GM18909 (cell line): ENCODE results near the gene ME3.

Source experiments
- ATAC-seq: cut with Tn5 transposase; IDR thresholded peaks from one replicate; pipeline ENCODE4 v1.9.1; 2021; ENCODE audit warnings: mild to moderate bottlenecking; ENCODE audit not compliant: unreplicated experiment, poor library complexity

Gene ME3

DNA sequence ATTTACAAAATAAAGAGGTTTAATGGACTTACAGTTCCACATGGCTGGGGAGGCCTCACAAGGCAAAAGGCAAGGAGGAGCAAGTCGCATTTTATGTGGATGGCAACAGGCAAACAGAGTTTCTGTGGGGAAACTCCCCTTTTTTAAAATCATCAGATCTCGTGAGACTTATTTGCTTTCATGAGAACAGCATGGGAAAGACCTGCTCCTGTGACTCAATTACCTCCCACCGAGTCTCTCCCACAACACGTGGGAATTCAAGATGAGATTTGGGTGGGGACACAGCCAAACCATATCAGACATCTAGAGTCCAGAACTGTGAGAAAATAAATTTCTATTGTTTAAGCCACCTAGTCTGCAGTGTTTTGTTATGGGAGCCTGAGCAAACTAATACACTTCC lies 80.8 kb downstream of the ME3 start:
- ATAC-seq, result no peak

DNA sequence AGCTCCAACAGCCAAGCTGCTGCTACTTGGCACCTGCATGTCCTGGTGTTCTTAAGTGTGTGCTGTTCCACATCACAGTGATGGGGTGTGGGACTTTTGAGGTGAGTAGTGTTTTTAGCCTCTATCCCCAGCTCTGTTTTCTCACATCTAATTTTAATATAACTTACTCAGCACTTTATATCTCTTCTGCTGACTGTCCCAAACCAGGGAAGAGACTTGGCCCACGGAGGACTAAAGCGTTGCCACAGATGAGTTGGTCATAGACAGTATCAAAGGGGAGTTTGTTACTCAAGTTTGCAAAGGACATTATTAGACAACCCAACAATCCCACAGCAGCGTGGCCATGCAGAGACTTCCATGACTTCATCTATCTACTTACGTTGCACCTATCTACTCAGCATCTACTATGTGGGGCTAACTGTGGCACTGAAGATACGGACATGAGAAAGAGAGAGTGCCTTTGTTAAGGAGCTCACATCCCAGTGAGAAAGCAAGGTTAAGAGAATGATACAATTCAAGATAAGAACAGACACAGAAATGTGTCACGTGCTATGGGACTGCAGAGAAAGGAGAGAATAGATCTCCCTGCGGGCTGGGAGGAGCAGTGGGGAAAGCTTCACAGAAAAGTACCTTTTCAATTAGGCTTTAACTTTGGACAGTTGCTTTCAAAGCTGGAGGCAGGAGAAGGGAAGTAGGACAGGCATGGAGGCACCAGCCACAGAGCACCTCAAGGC lies 82.4 kb downstream of the ME3 start:
- ATAC-seq, result no peak

DNA sequence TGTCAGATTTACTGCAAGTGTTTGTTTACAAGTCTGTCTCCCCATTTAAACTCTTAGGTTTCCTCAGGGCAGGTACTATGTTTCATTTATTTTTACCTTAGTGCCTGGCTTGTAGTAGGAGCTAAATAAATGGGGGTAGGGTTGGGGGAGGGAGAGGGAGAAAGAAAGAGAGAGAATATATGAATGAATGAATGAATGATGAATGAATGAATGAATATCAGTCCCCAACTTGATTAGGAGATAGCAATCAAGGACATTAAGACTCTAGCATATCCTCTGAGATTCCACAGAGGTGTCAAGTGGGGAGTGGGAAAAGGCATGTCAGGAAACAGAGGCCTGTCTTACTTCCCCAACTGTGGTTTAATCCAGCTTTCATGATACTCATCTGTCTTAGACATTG lies 83.2 kb downstream of the ME3 start:
- ATAC-seq, result no peak

DNA sequence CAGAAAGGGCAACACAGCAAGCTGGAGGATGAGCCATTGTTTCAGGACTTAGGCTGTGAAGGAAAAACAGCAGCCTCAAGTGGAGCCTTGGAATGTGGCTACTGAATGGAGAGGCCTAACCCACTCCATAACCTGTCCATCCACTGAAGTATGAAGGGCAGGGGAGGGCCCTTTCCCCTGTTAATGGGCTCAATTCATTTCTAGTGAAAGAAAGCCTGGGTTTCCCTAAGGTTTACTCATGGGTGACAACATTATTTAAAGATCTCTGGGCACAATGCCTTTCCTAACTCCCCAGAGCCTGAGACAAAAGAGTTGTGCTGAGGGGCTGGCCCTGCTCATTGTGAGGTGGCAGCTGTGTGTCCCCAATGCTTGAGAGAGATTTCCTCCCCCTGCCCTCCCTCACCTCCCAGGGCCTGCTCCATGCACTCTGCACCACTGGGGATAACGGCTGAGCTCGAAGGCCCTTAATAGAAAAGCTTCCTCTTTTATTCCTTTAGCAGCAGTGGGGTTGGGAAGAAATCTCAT lies 83.8 kb downstream of the ME3 start:
- ATAC-seq, result no peak

GRCh38 chr11:86587264-86588193 lies 84.9 kb downstream of the ME3 start:
- no peak for ATAC-seq

DNA sequence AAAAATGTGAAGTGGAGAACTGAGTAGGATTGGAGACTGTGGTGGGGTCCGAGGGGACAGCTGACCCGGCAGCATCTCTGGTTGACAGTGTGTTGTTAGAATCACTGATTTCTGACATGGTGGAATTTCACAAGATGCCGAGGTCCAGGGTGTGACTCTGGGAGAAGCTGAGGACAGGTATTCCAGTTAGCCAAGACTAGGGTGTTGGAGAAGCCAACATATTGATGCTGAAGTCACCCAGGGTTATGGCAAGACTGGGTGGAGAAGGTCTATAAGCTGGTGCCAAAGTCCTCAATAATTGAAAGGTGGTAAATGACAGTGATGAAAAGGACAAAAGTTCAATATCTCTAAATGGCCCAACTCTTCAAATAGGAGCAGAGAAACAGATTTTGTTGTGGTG lies 86.1 kb downstream of the ME3 start:
- ATAC-seq, result no peak

DNA sequence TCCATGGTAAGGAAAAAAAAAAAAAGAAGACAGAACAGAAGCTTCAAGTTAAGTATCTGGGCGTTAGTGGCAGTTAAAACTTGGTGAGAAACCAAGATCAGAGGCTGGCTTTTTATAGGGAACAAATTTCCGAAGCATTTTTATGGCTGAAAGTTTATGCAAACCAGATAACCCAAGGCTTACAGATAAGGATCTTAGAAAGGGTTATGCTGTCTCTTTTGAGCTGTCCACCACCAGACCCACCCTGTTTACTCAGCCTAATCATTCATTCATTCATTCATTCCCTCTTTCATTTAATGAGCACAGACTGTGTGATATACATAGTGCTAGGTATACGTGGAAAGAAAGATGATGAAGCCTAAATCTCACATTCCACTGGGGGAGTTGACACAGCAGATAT lies 89.5 kb downstream of the ME3 start:
- ATAC-seq, result no peak

GRCh38 chr11:86580535-86580934 lies 91.9 kb downstream of the ME3 start:
- ATAC-seq, result no peak

GRCh38 chr11:86579406-86579731 lies 93.0 kb downstream of the ME3 start:
- ATAC-seq, result no peak

- no peak for ATAC-seq
These were observed 93.5 kb downstream of the ME3 start for GRCh38 chr11:86578727-86579405.

GRCh38 chr11:86577644-86578636 lies 94.5 kb downstream of the ME3 start:
- no peak for ATAC-seq

DNA sequence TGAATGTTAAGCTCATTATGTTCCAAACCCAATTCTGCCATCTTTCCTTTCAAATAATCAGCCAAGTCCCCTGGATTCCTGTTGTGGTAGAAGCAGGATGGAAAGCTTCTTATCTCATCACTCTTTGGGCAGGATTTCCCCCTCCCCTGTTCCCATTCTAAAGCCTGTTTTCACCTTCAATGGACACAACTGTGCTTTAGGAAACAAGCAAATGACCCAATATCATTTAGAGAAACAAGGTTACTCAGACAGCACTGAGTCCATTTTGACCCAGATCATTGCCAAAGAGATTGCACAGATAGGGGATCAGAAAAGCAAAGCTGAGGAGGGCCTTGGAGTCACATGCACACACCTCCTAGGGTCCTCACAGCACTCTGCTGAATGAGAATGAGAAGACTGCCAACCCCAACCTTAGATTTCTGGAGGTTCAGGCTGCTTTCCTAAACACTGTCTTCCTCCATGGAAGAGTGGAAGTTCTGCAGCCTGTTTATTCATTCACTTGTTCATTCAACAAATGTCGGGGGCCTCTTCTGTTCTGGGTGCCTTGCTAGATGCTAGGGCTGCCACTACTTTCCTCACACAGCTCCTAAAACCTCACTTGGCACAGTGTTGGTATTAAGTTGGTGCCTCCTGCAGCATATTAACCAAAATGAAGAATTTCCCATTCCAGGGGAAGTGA lies 95.3 kb downstream of the ME3 start:
- ATAC-seq, result no peak

- no peak for ATAC-seq
These were observed 96.5 kb downstream of the ME3 start for GRCh38 chr11:86575927-86576326.

DNA sequence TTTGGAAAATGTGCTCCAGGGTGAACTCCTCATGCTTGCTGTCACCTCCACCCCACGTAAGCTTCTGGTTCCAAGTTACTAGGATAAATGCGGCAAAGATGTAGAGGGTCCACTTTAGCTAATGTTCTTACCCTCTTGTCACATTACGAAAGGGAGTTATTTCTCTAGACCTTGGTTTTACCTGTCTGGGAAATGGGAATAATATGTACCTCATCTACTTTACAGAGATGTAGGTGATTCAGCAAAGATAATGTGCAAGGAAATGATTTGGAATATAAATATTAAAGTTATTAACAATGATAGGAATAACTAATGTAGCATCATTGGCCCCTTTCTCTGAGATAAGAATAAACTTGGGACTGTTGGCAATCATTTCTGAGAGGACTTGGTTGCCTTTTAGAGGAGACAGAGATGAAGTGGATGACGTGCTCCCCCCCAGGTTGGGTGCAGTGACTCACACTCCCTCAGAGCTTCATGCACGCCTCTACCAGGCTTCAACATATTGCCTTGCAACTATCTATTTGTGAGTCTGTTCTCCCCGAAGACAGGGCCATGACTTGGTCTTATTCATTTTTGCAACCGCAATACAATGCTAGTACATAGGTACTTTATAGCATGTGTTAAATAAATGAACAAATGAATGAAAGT lies 97.1 kb downstream of the ME3 start:
- no peak for ATAC-seq

DNA sequence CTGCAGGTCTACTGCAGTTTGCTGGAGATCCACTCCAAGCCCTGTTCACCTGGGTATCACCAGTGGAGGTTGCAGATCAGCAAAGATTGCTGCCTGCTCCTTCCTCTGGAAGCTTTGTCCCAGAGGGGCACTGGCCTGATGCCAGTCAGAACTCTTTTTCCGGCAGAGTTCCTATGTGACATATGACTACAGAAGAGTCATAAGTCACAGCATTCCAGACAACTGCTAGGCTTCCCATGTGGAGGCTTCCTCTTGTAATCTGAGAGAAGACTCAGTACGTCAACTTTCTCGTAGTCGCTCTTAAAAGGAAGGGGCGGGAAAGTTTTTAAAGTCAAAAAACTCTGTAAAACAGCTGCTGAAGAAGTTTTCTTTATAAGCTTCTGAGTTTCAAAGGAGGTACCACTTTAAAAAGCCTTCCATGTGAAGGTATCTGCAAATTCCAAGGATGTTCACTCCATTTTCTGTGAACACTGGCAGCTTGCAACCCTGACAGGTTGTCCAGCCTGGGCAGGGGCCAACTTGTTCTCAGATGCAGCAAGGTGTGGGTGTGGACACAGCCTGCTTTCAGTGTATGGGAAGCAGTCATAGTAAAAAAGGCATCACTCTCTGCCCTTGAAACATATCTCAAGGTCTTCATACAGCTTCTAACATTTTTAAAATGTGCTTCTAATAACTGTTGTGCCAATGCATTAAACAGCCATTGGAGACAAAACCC lies 97.8 kb downstream of the ME3 start:
- ATAC-seq, result no peak

GRCh38 chr11:86571273-86571948 lies 101.0 kb downstream of the ME3 start:
- no peak for ATAC-seq

GRCh38 chr11:86570451-86570850 lies 102.0 kb downstream of the ME3 start:
- ATAC-seq, result no peak

GRCh38 chr11:86570020-86570419 lies 102.4 kb downstream of the ME3 start:
- ATAC-seq, result no peak
